ENCODE measurements around the gene NDRG3.
A peak's percentile ranks its signal among the peaks of the same experiment; 100 is the strongest.

The NDRG3 gene

DNA sequence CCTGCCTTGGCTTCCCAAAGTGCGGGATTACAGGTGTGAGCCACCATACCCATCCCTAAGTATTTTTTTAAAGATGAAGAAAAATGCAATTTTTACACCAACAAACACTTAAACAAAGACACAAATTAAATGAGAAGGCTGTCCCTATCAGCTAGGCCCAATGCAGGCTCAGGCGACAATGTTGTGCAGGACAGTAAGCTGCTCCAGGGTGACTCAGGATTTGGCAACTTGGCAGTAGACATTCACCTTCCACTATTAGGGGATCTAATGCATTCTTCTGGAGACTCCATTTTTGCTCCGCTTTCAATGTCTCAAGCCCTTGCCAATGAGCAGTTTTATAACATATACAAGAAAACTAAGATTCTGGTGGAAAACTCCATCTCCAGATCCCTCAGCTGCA, 19.7 kb downstream of the NDRG3 start:
- TF ChIP-seq, protein P1, sequence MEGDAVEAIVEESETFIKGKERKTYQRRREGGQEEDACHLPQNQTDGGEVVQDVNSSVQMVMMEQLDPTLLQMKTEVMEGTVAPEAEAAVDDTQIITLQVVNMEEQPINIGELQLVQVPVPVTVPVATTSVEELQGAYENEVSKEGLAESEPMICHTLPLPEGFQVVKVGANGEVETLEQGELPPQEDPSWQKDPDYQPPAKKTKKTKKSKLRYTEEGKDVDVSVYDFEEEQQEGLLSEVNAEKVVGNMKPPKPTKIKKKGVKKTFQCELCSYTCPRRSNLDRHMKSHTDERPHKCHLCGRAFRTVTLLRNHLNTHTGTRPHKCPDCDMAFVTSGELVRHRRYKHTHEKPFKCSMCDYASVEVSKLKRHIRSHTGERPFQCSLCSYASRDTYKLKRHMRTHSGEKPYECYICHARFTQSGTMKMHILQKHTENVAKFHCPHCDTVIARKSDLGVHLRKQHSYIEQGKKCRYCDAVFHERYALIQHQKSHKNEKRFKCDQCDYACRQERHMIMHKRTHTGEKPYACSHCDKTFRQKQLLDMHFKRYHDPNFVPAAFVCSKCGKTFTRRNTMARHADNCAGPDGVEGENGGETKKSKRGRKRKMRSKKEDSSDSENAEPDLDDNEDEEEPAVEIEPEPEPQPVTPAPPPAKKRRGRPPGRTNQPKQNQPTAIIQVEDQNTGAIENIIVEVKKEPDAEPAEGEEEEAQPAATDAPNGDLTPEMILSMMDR (IDR thresholded peaks at IDR 0.05; ENCODE audit: low read depth, low read length), result no peak

DNA sequence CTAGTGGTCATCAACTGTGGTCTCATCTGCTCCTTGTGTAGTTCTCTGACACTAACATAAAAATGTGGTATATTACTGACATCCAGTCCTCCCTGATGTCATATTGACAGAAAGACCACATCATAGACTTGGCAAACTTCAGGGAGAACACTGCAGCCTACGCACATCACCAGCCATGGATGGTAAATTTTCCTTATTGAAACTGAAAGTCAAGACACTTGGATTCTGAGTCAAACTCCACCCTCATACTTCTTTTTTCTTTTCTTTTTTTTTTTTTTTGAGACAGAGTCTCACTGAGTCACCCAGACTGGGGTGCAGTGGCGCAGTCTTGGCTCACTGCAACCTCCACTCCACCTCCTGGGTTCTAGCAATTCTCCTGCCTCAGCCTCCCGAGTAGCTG, 25.4 kb downstream of the NDRG3 start:
- no peak for DNase-seq (ENCODE audit: extremely low read depth, low read depth)
- TF ChIP-seq, protein P1 (IDR thresholded peaks at IDR 0.05; ENCODE audit: low read depth, low read length), result no peak

More for the DNA sequence above, 19.7 kb downstream of the NDRG3 start:
- DNase-seq (ENCODE audit: extremely low read depth, low read depth), result no peak

DNA sequence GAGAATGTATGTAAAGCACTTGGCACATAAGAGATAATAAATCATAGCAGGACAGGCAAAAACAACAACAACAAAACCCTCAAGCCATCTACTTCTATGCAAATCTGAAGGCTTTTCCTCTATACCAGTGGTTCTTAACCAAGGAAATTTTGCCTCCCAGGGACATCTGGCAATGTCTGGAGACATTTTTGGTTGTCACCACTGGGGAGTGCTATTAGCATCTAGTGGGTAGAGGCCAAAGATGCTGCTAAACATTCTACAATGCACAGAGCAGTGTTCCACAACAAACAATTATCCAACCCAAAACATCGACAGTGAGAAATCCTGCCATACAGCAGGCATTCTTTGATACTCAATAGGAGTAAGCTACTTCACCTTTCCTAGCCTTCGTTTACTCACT, 28.2 kb downstream of the NDRG3 start:
- TF ChIP-seq, protein P1 (IDR thresholded peaks at IDR 0.05; ENCODE audit: low read depth, low read length), result peak; percentile 18
- DNase-seq (ENCODE audit: extremely low read depth, low read depth), result no peak

DNA sequence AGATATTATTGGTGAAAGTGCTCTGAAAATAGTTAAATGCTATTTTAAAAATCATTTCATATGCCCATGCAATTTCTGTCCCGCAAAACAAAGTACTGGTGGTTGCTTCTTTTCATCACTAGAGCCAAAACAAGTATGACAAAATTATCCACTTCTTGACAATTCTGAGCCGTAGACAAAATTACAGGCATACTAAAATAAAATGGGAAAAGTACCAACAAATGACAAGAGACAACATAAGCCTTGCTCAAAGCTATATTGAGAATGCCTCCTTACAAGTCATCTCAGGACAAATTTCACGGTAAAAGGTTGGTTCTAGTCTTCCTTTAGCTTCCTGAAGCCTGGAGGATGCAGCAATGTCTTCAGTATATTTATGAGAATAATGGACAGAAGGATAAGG, 28.9 kb downstream of the NDRG3 start:
- DNase-seq (ENCODE audit: extremely low read depth, low read depth), result no peak
- TF ChIP-seq, protein P1 (IDR thresholded peaks at IDR 0.05; ENCODE audit: low read depth, low read length), result no peak

DNA sequence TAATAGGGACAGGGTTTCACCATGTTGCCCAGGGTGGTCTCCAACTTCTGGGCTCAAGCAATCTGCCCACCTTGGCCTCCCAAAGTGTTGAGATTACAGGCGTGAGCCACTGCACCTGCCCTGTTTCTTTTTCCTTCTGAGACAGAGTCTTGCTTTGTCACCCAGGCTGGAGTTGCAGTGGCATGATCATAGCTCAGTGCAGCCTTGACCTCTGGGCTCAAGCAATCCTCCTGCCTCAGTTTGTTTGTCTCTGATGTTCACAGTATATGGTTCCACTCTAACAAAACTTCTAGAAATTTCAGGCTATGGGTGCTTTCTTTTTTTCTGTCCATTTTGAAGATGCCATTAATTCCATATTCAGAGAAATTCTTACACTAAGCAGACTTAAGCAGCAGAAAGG, 33.1 kb downstream of the NDRG3 start:
- no peak for DNase-seq (ENCODE audit: extremely low read depth, low read depth)
- TF ChIP-seq, protein P1 (IDR thresholded peaks at IDR 0.05; ENCODE audit: low read depth, low read length), result no peak

DNA sequence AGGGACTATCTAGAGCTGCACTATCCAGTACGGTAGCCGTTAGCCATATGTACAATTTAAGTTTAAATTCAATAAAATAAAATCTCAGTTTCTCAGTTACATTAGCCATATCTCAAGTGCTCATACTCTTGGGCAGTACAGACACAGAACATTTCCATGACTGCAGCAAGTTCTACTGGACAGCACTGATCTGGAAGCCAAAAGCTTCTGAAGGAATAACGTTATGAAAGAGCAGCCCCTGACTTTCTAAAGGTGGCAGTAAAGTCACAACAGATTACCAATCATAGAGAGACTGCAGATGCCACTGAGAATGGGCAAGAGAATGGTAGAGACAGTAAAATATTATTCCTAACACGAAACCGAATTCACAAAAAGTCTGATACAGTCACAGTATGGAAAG, 36.8 kb downstream of the NDRG3 start:
- TF ChIP-seq, protein P1 (IDR thresholded peaks at IDR 0.05; ENCODE audit: low read depth, low read length), result no peak
- no peak for DNase-seq (ENCODE audit: extremely low read depth, low read depth)

DNA sequence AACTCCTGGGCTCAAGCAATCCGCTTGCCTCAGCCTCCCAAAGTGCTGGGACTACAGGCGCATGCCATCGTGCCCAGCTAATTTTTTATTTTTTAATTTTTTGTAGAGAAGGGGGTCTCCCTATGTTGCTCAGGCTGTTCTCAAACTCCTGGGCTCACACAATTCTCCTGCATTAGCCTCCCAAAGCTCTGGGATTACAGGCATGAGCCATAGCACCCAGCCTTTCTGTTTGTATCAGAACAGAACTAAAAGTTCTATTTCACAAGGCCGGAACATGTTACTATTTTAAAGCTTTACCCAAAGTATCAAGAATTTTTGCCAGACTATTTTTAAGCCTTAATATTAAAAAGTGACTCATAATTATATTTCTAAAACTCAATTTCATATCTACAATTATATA, 42.4 kb downstream of the NDRG3 start:
- DNase-seq (ENCODE audit: extremely low read depth, low read depth), result no peak
- TF ChIP-seq, protein P1 (IDR thresholded peaks at IDR 0.05; ENCODE audit: low read depth, low read length), result no peak
